Skeletal muscle tissue (tissue), 4 donors: ENCODE data around the gene FMN2. TPM values are rescaled to one million over a fixed set of nuclear protein-coding genes. Genes with fewer than 3 reads are reported as not detected.

ENCODE experiments used
- H3K27ac ChIP-seq: one replicate; pipeline ENCODE4 v1.7.0; 2013; ENCODE audit warnings: mild to moderate bottlenecking, low read depth, low read length, inconsistent platforms
- H3K27me3 ChIP-seq, 3 donors: one replicate each; pipeline ENCODE4 v1.7.0; 2013; ENCODE audit warnings: low read length in 3 of 3; ENCODE audit not compliant: control insufficient read depth in 3 of 3, insufficient read depth in 3 of 3
- H3K36me3 ChIP-seq, 3 donors: one replicate each; pipeline ENCODE4 v1.7.0; 2013; ENCODE audit warnings: low read length in 3 of 3; ENCODE audit not compliant: control insufficient read depth in 3 of 3, insufficient read depth in 3 of 3
- H3K4me1 ChIP-seq, 3 donors: one replicate each; pipeline ENCODE4 v1.7.0; 2013; ENCODE audit warnings: low read length in 3 of 3, mild to moderate bottlenecking in 3 of 3; ENCODE audit not compliant: control insufficient read depth in 3 of 3, insufficient read depth in 3 of 3
- H3K4me3 ChIP-seq, 3 donors: one replicate each; pipeline ENCODE4 v1.7.0; 2013; ENCODE audit warnings: low read length in 3 of 3
- H3K9ac ChIP-seq, 3 donors: one replicate each; pipeline ENCODE4 v1.7.0; 2013; ENCODE audit warnings: low read length in 3 of 3, mild to moderate bottlenecking in 3 of 3, moderate library complexity in 2 of 3, low read depth in 1 of 3
- H3K9me3 ChIP-seq, 3 donors: one replicate each; pipeline ENCODE4 v1.7.0; 2013; ENCODE audit warnings: low read length in 3 of 3; ENCODE audit not compliant: control insufficient read depth in 3 of 3
- total RNA-seq: library from RNA; depleted of rRNA; stranded (reverse); fragments of >200 nt; gene quantifications from one replicate; pipeline ENCODE4 v1.2.3, GENCODE V29; 2014
- donor health status: Osteomylitis.

FMN2 gene
- total RNA-seq, 1 donor from 2014 or later: 2.1 TPM

DNA sequence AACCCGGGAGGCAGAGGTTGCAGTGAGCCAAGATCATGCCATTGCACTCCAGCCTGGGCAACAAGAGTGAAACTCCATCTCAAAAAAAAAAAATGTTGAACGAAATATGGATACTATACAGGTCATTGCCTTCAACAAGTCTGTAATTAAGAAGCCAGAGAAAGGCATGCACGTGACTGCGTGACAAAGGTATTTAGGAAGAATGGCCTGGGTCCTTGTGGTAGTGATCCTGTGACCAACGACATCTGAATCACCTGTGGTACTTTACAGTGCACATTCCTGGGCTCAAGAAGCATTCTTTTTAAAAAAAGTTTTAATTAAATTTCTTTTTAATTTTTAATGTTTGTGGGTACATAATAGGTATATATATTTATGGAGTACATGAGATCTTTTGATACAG is 405.3 kb downstream of the FMN2 start:
- Histone ChIP-seq H3K9me3 (no peaks in the 10 kb centered on the region), H3K9ac (no peak overlapping the region), H3K27ac (no peak overlapping the region), H3K4me1 (no peaks in the 10 kb centered on the region), H3K36me3 (no peaks in the 10 kb centered on the region), H3K27me3 (no peaks in the 10 kb centered on the region), H3K4me3 (no peak overlapping the region)

DNA sequence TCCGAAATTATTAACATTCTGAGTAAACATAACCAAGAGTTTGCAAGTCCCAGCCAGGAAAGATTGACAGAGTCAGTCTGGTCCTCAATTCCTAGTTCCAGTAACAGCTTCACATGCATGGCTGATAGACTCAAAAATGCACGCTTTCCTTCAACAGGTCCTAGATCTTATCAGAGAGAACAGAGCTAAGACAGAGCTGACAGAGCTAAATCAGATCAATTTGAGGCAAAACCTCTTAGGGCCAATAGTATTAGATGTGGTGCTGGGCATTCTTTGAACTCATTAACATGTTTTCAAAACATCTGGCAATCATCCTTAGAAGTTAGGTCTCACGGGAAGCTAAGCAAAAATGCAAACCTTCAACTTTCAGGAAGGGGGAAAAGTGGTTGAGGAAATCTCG is 406.2 kb downstream of the FMN2 start:
- Histone ChIP-seq H3K9ac (no peak overlapping the region), H3K27me3 (no peaks in the 10 kb centered on the region), H3K36me3 (no peaks in the 10 kb centered on the region), H3K9me3 (no peaks in the 10 kb centered on the region), H3K4me3 (no peak overlapping the region), H3K27ac (no peak overlapping the region), H3K4me1 (no peaks in the 10 kb centered on the region)

DNA sequence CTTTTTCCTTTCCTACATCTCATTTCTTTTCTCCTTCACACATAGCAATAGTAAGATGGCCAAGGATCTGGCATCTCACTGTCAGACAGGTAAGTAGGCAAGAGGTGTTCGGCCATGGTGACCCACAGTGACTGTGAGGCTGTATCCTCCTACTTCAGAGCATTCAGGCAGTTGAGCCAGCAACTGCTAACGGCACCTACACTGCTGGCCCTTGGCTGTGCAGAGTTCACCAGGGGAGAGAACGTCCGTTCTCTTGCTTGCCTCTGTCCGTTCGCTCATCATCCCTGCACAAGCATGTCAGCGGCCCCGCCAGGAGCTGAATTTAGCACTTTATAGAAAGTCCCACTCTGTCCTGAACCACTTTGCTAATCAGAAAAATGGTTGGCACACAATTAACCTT is 406.7 kb downstream of the FMN2 start:
- Histone ChIP-seq H3K9me3 (no peaks in the 10 kb centered on the region), H3K27ac (no peak overlapping the region)

GRCh38 chr1:240499012-240499411 is 407.3 kb downstream of the FMN2 start:
- Histone ChIP-seq H3K4me1 (no peaks in the 10 kb centered on the region), H3K9ac (no peak overlapping the region), H3K27ac (no peak overlapping the region), H3K9me3 (no peaks in the 10 kb centered on the region), H3K4me3 (no peak overlapping the region), H3K27me3 (no peaks in the 10 kb centered on the region), H3K36me3 (no peaks in the 10 kb centered on the region)

More for the DNA sequence above, 406.7 kb downstream of the FMN2 start:
- Histone ChIP-seq H3K27me3 (no peaks in the 10 kb centered on the region), H3K9ac (no peak overlapping the region), H3K36me3 (no peaks in the 10 kb centered on the region), H3K4me3 (no peak overlapping the region), H3K4me1 (no peaks in the 10 kb centered on the region)

DNA sequence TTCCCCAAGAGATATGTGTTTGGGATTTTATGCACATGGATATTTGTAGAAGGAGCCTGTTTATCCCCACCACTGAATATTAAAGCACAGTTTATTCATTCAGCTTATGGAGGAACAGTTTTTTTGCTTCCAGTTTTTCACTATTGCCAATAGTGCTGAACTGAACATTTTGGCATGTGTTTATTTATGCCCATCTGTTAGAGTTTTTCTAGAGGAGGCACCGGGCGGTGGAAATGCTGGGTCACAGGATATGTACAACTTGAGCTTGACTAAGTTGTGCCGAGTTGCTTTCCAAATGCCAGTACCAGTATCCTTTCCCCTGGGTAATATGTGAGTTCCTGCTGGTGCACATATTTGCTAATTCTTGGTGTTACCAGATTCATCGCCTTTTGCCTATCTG is 409.0 kb downstream of the FMN2 start:
- no peaks in the 10 kb centered on the region for H3K4me1 ChIP-seq
- no peak overlapping the region for H3K4me3 ChIP-seq
- H3K9me3 ChIP-seq: no peaks in the 10 kb centered on the region
- H3K27me3 ChIP-seq: no peaks in the 10 kb centered on the region
- no peak overlapping the region for H3K27ac ChIP-seq
- H3K36me3 ChIP-seq: no peaks in the 10 kb centered on the region
- no peak overlapping the region for H3K9ac ChIP-seq

DNA sequence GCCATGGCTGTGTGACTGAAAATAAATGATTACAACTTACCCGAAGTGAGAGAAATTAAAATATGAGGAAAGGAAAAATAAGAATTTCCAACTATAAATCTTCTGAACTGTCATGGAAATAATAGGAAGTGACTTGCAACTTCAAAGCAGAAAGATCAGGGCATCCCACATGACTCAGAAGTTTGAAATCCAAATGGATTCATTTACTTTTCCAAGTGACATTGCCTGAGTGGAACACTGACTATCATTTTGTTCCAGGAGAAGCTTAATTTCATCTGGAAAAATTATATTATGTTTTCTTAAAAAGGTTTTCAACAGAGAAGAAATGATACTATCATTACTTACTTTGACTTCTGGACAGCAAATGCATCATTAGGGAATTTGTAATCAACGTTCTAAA is 409.4 kb downstream of the FMN2 start:
- Histone ChIP-seq H3K27me3 (no peaks in the 10 kb centered on the region), H3K4me1 (no peaks in the 10 kb centered on the region), H3K4me3 (no peak overlapping the region), H3K9ac (no peak overlapping the region), H3K9me3 (no peaks in the 10 kb centered on the region), H3K36me3 (no peaks in the 10 kb centered on the region), H3K27ac (no peak overlapping the region)

DNA sequence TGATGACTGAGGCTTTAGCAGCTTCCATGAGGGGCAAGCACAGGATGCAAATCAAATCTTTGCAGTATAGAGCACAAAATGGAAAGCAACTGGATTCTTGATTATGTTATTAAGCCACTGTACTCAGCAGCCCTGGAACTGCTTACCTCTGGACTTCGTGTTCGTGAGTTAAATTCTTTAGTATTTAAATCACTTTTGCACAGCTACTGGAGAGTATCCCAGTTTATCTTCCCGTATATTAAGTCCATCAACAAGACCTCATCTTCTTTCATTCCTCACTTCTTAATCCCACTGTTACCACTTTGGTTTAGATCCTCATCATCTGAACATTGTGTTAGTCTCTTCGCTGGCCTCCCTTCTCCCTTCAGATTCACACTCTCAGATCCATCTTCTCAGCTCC is 411.4 kb downstream of the FMN2 start:
- H3K27me3 ChIP-seq: no peaks in the 10 kb centered on the region
- H3K27ac ChIP-seq: no peak overlapping the region
- no peaks in the 10 kb centered on the region for H3K36me3 ChIP-seq

GRCh38 chr1:240503558-240503957 is 411.9 kb downstream of the FMN2 start:
- no peak overlapping the region for H3K4me3 ChIP-seq
- H3K27ac ChIP-seq: no peak overlapping the region
- H3K4me1 ChIP-seq: no peaks in the 10 kb centered on the region
- no peaks in the 10 kb centered on the region for H3K36me3 ChIP-seq
- no peaks in the 10 kb centered on the region for H3K9me3 ChIP-seq
- no peak overlapping the region for H3K9ac ChIP-seq
- H3K27me3 ChIP-seq: no peaks in the 10 kb centered on the region

More for the DNA sequence above, 411.4 kb downstream of the FMN2 start:
- Histone ChIP-seq H3K4me1 (no peaks in the 10 kb centered on the region), H3K9me3 (no peaks in the 10 kb centered on the region), H3K9ac (no peak overlapping the region), H3K4me3 (no peak overlapping the region)

DNA sequence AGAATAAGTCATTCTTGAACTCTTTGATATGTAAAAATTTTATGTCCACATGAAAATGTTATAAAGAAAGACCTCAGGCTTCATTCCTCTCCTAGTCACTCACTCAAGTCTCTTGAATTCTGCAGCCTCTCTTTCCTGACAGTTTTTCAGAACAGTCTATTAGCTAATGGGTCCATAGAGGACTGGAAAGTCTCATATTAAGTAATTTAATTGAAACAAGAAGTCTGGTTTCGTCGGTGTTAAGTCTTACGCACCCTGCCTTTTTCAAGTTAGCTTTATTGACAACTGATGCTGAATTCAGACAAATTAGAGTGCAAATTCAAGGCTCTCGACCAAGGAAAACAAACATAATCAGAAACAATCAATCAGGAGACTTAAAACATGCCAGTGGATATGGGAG is 414.5 kb downstream of the FMN2 start:
- Histone ChIP-seq H3K4me3 (no peak overlapping the region), H3K4me1 (peaks cover 0 to 2% (median 0%) of the 10 kb centered on the region in 3 donors), H3K9ac (no peak overlapping the region), H3K9me3 (no peaks in the 10 kb centered on the region), H3K27ac (no peak overlapping the region), H3K36me3 (no peaks in the 10 kb centered on the region), H3K27me3 (no peaks in the 10 kb centered on the region)

DNA sequence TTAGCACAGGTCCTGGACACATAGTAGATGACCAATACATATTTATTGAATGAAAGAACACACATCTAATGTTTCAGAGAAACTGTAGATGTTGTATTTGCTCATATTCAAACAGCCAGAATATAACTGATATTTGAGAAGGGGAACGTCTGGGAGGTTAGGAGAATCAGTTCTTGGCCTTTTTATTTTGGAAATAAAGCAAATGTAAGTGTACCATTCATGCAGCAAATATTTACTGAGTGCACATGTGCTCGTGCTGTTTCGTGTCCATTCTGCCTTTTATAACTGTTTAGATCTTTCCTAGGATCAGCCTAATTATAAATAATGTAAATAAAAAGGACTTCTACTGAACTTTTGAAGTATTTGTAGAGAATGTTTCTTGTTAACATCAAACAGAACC is 416.5 kb downstream of the FMN2 start:
- no peak overlapping the region for H3K27ac ChIP-seq
- H3K27me3 ChIP-seq: no peaks in the 10 kb centered on the region
- H3K9me3 ChIP-seq: no peaks in the 10 kb centered on the region
- H3K4me3 ChIP-seq: no peak overlapping the region
- no peak overlapping the region for H3K9ac ChIP-seq
- no peaks in the 10 kb centered on the region for H3K36me3 ChIP-seq
- peaks cover 0 to 2% (median 0%) of the 10 kb centered on the region in 3 donors for H3K4me1 ChIP-seq

GRCh38 chr1:240508950-240509349 is 417.3 kb downstream of the FMN2 start:
- Histone ChIP-seq H3K4me3 (no peak overlapping the region), H3K27me3 (no peaks in the 10 kb centered on the region), H3K9ac (no peak overlapping the region), H3K27ac (no peak overlapping the region), H3K4me1 (peaks cover 0 to 2% (median 0%) of the 10 kb centered on the region in 3 donors), H3K9me3 (no peaks in the 10 kb centered on the region), H3K36me3 (no peaks in the 10 kb centered on the region)
